Prostate gland (tissue), 2 donors: ENCODE data around the gene TMEM119.

ENCODE experiments used
- POLR2A ChIP-seq: fragments of 450-650 bp; IDR thresholded peaks from one replicate; pipeline ENCODE4 v1.6.1; 2016; ENCODE audit warnings: antibody characterized with exemption, mild to moderate bottlenecking
- TF ChIP-seq, protein P1 (sequence below), 4 experiments: fragments of 200-600 bp in 2 of 4; fragments of 450-650 bp in 2 of 4; sonication (generic) in 2 of 4; IDR thresholded peaks; 1 replicate in 3 of 4; 2 replicates in 1 of 4; pipeline ENCODE4 v1.5.1; 2016 to 2019; ENCODE audit warnings: antibody characterized with exemption in 4 of 4, mild to moderate bottlenecking in 2 of 4, moderate library complexity in 2 of 4

DNA sequence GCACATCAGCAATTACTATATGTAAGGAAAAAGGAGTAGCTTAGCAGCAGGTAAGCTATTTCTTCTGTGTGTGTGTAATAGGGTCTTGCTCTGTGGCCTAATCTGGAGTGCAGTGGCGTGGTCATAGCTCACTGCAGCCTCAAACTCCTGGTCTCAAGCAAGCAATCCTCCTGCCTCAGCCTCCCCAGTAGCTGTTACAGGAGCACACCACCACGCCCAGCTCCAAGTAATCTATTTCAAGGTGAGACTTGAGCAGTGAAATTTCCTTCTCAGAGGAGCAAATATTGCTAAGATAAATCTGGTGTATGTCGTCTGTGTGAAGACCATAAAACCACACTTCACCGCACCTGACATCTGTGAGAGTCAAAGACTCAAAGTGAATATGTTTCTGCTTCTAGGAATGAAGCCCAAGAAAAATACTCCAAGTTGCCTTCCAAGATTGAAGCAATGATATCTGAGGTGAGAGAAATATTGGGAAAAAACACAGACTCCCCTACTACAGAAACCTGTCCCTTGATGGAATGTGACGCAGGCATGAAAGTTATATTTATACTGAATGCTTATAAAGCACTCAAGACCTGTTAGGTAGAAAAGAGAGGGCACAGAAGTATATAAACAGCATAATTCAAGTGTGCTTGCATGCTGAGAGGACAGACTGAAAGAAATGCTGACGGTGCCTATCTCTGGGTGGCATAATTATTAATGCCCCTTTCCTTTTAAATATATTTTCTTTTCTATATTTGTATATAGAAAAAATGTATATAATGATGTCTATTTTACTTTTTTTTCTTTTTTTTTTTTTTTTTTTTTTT, 38.3 kb upstream of the TMEM119 start:
- TF ChIP-seq, protein P1, sequence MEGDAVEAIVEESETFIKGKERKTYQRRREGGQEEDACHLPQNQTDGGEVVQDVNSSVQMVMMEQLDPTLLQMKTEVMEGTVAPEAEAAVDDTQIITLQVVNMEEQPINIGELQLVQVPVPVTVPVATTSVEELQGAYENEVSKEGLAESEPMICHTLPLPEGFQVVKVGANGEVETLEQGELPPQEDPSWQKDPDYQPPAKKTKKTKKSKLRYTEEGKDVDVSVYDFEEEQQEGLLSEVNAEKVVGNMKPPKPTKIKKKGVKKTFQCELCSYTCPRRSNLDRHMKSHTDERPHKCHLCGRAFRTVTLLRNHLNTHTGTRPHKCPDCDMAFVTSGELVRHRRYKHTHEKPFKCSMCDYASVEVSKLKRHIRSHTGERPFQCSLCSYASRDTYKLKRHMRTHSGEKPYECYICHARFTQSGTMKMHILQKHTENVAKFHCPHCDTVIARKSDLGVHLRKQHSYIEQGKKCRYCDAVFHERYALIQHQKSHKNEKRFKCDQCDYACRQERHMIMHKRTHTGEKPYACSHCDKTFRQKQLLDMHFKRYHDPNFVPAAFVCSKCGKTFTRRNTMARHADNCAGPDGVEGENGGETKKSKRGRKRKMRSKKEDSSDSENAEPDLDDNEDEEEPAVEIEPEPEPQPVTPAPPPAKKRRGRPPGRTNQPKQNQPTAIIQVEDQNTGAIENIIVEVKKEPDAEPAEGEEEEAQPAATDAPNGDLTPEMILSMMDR (IDR thresholded peaks at IDR 0.05), result no peak
- TF ChIP-seq POLR2A, result no peak
